Activated naive CD4-positive, alpha-beta T cell treated with anti-CD3 and anti-CD28 coated beads, Interleukin-2, amount 50 U/mL, for 24 hours (primary cell): ENCODE measurements around the gene SCFD2.
"Not testable (repeated sequence)": the region's sequence is repeated elsewhere in the genome, so short reads cannot be mapped to it uniquely, and the experiment has no call there.

Experiments
- H3K27ac Mint-ChIP-seq: one replicate; pipeline ENCODE4 v1.8.0; 2021; ENCODE audit warnings: mild to moderate bottlenecking, mixed read lengths
- H3K27me3 Mint-ChIP-seq: one replicate; pipeline ENCODE4 v1.8.0; 2021; ENCODE audit warnings: mixed read lengths
- H3K36me3 Mint-ChIP-seq: one replicate; pipeline ENCODE4 v1.8.0; 2021; ENCODE audit warnings: mixed read lengths
- H3K4me1 Mint-ChIP-seq: one replicate; pipeline ENCODE4 v1.8.0; 2021; ENCODE audit warnings: mixed read lengths
- H3K4me3 Mint-ChIP-seq: one replicate; pipeline ENCODE4 v1.8.0; 2021; ENCODE audit warnings: mild to moderate bottlenecking, mixed read lengths
- H3K9me3 Mint-ChIP-seq: one replicate; pipeline ENCODE4 v1.8.0; 2021; ENCODE audit warnings: mixed read lengths

The SCFD2 gene

GRCh38 chr4:53193111-53193510 lies 172.8 kb downstream of the SCFD2 start:
- Mint-ChIP-seq H3K27ac (no peak overlapping the region), H3K4me1 (no peaks in the 10 kb centered on the region), H3K36me3 (peaks cover 4% of the 10 kb centered on the region), H3K27me3 (no peaks in the 10 kb centered on the region), H3K4me3 (no peak overlapping the region), H3K9me3 (no peaks in the 10 kb centered on the region)

GRCh38 chr4:53192496-53192895 lies 173.4 kb downstream of the SCFD2 start:
- no peak overlapping the region for H3K27ac Mint-ChIP-seq
- H3K4me3 Mint-ChIP-seq = no peak overlapping the region
- no peaks in the 10 kb centered on the region for H3K27me3 Mint-ChIP-seq
- no peaks in the 10 kb centered on the region for H3K4me1 Mint-ChIP-seq
- no peaks in the 10 kb centered on the region for H3K9me3 Mint-ChIP-seq
- H3K36me3 Mint-ChIP-seq = peaks cover 4% of the 10 kb centered on the region

- H3K36me3 Mint-ChIP-seq = peaks cover 4% of the 10 kb centered on the region
- no peaks in the 10 kb centered on the region for H3K9me3 Mint-ChIP-seq
- H3K4me3 Mint-ChIP-seq = no peak overlapping the region
- no peaks in the 10 kb centered on the region for H3K4me1 Mint-ChIP-seq
- H3K27me3 Mint-ChIP-seq = no peaks in the 10 kb centered on the region
- H3K27ac Mint-ChIP-seq = no peak overlapping the region
These were observed 173.9 kb downstream of the SCFD2 start for GRCh38 chr4:53191997-53192396.

- Mint-ChIP-seq H3K36me3 (peaks cover 17% of the 10 kb centered on the region), H3K4me3 (no peak overlapping the region), H3K9me3 (no peaks in the 10 kb centered on the region), H3K27ac (no peak overlapping the region), H3K27me3 (no peaks in the 10 kb centered on the region), H3K4me1 (no peaks in the 10 kb centered on the region)
These were observed 176.8 kb downstream of the SCFD2 start for GRCh38 chr4:53189011-53189410.

DNA sequence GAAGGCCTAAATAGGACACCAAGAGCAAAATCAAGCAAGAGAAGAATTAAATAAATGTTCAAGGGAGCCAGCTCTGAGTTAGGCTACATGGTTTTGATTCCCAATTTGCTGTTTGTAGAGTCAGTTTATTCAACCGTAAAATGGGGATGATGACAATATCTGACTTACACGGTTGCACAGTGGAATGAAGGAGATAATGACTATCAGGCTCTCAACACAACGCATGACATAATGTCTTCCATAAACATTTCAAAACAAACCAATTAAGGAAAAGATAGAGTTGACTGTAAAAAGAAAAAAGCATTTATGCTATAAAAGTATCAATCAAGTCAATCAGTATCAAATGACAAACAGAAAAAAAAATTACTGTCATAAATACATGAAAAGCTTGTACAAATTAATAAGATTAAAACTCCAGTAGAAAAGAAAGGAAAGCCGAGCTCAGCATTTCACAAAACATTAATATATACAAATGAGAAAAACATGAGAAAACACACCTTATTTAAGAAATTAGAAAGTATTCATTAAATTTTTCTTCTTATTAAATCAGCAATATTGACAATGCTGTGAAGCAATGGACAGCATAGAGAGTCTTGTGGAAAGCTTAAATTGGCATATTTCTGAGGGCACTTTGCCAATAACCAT lies 179.0 kb downstream of the SCFD2 start:
- H3K27me3 Mint-ChIP-seq = no peaks in the 10 kb centered on the region
- no peak overlapping the region for H3K4me3 Mint-ChIP-seq
- no peaks in the 10 kb centered on the region for H3K4me1 Mint-ChIP-seq
- H3K36me3 Mint-ChIP-seq = peaks cover 27% of the 10 kb centered on the region
- no peaks in the 10 kb centered on the region for H3K9me3 Mint-ChIP-seq
- no peak overlapping the region for H3K27ac Mint-ChIP-seq

DNA sequence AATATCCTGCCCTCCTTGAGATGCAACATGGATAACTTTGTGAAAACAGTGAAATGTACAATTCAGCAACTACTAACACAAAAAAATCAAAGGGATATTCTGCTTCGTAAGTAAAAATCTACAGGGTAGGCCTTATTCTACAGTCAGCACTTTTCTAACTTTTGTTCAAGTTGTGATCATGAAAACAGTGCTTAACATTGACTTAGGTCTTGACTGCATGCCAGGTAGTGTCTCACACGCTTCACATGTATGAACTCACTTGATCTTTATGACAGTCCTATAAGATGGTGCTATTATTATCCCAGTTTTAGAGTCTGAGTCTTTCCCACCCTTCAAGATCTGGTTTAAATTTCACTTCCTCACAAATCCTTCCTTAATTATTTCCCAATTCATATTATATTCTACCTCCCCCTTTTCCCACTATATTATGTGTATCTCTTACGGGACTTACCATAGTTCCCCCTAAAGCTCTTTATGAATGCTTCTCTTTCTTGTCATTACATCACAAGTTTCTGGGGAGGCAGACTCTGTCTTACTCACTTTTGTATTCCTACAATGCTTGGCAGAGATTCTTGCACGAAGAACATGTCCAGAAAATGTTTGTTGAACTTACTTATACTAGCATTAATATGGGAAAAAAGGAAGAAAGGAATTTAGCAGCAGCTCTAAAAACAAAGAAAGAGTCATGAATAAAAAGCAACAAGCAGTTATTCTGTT lies 179.8 kb downstream of the SCFD2 start:
- H3K36me3 Mint-ChIP-seq = peaks cover 27% of the 10 kb centered on the region
- H3K9me3 Mint-ChIP-seq = no peaks in the 10 kb centered on the region
- no peaks in the 10 kb centered on the region for H3K27me3 Mint-ChIP-seq
- H3K27ac Mint-ChIP-seq = no peak overlapping the region
- H3K4me1 Mint-ChIP-seq = no peaks in the 10 kb centered on the region
- H3K4me3 Mint-ChIP-seq = no peak overlapping the region

- H3K4me3 Mint-ChIP-seq = no peak overlapping the region
- H3K4me1 Mint-ChIP-seq = no peaks in the 10 kb centered on the region
- H3K27me3 Mint-ChIP-seq = no peaks in the 10 kb centered on the region
- peaks cover 2% of the 10 kb centered on the region for H3K9me3 Mint-ChIP-seq
- peaks cover 33% of the 10 kb centered on the region for H3K36me3 Mint-ChIP-seq
- no peak overlapping the region for H3K27ac Mint-ChIP-seq
These were observed 182.1 kb downstream of the SCFD2 start for GRCh38 chr4:53183754-53184153.

DNA sequence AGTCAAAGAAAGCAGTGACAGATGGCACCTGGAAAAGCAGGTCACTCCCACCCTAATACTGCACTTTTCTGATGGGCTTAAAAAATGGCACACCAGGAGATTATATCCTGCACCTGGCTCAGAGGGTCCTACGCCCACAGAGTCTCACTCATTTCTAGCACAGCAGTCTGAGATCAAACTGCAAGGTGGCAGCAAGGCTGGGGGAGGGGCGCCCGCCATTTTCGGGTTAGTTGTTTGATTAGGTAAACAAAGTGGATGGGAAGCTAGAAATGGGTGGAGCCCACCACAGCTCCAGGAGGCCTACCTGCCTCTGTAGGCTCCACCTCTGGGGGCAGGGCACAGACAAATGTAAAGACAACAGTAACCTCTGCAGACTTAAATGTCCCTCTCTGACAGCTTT lies 188.1 kb downstream of the SCFD2 start:
- H3K27me3 Mint-ChIP-seq, H3K4me3 Mint-ChIP-seq, H3K27ac Mint-ChIP-seq: not testable (repeated sequence)
- peaks cover 28% of the 10 kb centered on the region for H3K36me3 Mint-ChIP-seq
- H3K9me3 Mint-ChIP-seq = peaks cover 22% of the 10 kb centered on the region
- H3K4me1 Mint-ChIP-seq = peaks cover 31% of the 10 kb centered on the region

- Mint-ChIP-seq H3K9me3 (peaks cover 22% of the 10 kb centered on the region), H3K27ac (no peak overlapping the region), H3K36me3 (peaks cover 34% of the 10 kb centered on the region), H3K27me3 (no peaks in the 10 kb centered on the region), H3K4me3 (no peak overlapping the region), H3K4me1 (peaks cover 31% of the 10 kb centered on the region)
These were observed 190.2 kb downstream of the SCFD2 start for GRCh38 chr4:53175640-53176039.

DNA sequence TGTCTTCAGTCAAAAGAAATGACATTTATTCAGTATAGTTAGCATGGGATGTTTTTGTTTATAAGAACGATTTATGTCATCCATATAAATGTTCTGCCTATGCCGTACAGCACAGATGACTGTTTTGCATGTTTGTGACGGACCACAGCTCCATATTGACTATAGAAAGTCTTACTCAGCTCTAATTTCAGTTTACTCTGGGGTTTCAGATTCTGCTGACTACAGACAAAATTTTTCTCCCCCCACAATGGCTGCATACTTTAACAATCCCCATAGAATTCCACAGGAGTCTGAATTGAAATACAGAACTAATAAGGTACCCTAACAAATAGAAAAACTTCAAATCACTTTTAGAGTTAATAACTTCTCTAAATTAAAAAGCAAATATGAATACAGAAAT lies 191.0 kb downstream of the SCFD2 start:
- no peaks in the 10 kb centered on the region for H3K27me3 Mint-ChIP-seq
- H3K4me3 Mint-ChIP-seq = no peak overlapping the region
- H3K36me3 Mint-ChIP-seq = peaks cover 32% of the 10 kb centered on the region
- no peak overlapping the region for H3K27ac Mint-ChIP-seq
- H3K4me1 Mint-ChIP-seq = peaks cover 31% of the 10 kb centered on the region
- peaks cover 22% of the 10 kb centered on the region for H3K9me3 Mint-ChIP-seq

DNA sequence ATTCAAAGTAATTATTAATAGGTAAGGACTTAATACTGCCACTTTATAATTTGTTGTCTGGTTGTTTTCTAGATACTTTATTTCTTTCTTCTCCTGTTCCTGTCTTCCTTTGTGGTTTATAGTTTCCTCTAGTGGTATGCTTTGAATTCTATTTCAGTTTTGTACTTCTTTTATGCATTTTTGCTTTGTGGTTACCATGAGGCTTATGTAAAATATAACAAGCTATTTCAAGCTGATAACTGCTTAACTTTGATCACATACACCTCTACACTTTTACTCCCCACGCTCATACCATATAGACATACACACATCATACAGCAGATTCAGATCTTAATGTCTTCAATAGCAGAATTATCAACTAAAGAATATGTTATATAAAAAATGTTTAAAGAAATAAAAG lies 192.3 kb downstream of the SCFD2 start:
- Mint-ChIP-seq H3K36me3 (peaks cover 29% of the 10 kb centered on the region), H3K27ac (no peak overlapping the region), H3K27me3 (no peaks in the 10 kb centered on the region), H3K9me3 (peaks cover 18% of the 10 kb centered on the region), H3K4me3 (no peak overlapping the region), H3K4me1 (peaks cover 31% of the 10 kb centered on the region)

- H3K9me3 Mint-ChIP-seq = peaks cover 10% of the 10 kb centered on the region
- no peak overlapping the region for H3K27ac Mint-ChIP-seq
- H3K4me1 Mint-ChIP-seq = peaks cover 25% of the 10 kb centered on the region
- no peaks in the 10 kb centered on the region for H3K27me3 Mint-ChIP-seq
- H3K36me3 Mint-ChIP-seq = peaks cover 25% of the 10 kb centered on the region
- no peak overlapping the region for H3K4me3 Mint-ChIP-seq
These were observed 194.1 kb downstream of the SCFD2 start for GRCh38 chr4:53171797-53172196.

DNA sequence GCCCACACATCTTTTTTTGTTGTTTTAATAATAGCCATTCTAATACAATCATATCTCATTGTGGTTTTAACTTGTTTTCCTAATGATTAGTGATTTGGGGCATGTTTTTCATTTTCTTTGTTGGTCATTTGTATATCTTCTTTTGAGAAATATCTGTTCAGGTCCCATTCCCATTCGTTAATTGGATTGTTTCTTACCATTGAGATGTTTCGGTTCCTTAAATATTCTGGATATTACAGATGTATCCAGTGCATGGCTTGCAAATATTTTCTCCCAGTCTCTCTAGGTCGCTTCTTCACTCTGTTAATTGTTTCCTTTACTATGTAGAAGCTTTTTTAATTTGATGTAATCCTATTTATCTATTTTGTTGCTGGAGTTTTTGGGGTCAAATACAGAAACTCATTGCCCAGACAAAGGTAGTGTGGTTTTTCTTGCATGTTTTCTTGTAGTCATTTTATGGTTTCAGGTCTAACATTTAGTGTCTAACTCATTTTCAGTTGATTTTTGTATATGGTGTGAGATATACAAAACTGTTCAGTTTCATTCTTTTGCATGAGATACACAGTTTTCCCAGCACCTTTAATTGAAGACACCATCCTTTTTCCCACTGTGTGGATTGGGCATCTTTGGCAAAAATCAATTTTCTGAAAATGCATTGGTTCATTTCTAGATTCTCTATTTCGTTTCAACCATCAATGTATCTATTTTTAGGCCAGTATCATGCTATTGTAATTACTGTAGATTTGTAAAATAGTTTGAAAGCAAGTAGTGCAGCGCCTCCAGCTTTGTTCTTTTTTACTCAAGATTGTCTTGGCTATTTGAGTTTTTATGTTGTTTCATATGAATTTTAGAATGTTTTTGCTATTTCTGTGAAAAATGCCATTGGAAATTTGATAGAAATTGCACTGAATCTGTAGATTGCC lies 195.9 kb downstream of the SCFD2 start:
- Mint-ChIP-seq H3K4me3 (no peak overlapping the region), H3K9me3 (peaks cover 15% of the 10 kb centered on the region), H3K27ac (no peak overlapping the region), H3K27me3 (no peaks in the 10 kb centered on the region), H3K4me1 (peaks cover 15% of the 10 kb centered on the region), H3K36me3 (peaks cover 36% of the 10 kb centered on the region)

DNA sequence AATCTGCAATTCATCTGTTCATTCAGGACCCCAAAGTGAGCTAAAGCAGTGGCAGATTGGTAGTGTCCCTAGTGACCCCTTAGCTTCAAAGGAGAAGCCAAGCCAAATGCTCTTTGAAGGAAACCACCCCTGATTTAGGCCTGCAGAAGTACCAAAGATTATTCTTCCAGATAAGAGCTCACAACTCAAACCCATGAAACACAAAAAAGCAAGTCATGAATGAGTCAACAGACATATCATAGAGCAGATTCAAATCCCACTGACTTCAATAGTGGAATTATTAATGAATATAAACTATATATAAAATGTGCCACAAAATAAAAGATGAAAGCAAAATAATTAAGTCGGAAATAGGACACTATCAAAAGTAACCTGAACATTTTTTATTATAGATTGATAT lies 197.6 kb downstream of the SCFD2 start:
- H3K36me3 Mint-ChIP-seq = peaks cover 31% of the 10 kb centered on the region
- no peak overlapping the region for H3K4me3 Mint-ChIP-seq
- no peaks in the 10 kb centered on the region for H3K27me3 Mint-ChIP-seq
- no peak overlapping the region for H3K27ac Mint-ChIP-seq
- peaks cover 9% of the 10 kb centered on the region for H3K9me3 Mint-ChIP-seq
- no peaks in the 10 kb centered on the region for H3K4me1 Mint-ChIP-seq

DNA sequence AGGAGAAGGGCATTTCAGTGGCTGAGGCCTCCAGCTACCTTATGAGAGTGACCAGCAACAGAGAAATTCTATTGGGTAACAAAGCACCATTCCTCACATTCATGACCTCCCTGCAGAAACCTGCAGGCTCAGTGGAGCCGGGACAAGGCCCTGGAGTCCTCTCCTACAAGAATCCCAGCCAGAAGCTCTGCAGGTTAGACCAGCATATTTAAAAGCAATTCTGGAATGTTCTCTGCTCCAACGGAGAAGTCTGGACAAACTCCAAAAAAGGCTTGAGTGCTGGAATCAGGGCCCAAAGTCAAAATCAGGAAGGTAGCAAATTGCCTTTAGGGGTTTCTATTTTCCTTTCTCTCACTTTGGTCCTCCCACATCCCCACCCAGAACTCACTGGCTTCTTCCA lies 202.9 kb downstream of the SCFD2 start:
- Mint-ChIP-seq H3K4me1 (no peaks in the 10 kb centered on the region), H3K9me3 (peaks cover 5% of the 10 kb centered on the region), H3K36me3 (peaks cover 33% of the 10 kb centered on the region), H3K4me3 (no peak overlapping the region), H3K27ac (no peak overlapping the region), H3K27me3 (no peaks in the 10 kb centered on the region)
